ENCODE measurements around the gene RNF25. TPM values are rescaled to one million over a fixed set of nuclear protein-coding genes. Genes with fewer than 3 reads are reported as not detected.

The RNF25 gene
- total RNA-seq, 1 experiment from 2014 or later = 40.7 TPM

DNA sequence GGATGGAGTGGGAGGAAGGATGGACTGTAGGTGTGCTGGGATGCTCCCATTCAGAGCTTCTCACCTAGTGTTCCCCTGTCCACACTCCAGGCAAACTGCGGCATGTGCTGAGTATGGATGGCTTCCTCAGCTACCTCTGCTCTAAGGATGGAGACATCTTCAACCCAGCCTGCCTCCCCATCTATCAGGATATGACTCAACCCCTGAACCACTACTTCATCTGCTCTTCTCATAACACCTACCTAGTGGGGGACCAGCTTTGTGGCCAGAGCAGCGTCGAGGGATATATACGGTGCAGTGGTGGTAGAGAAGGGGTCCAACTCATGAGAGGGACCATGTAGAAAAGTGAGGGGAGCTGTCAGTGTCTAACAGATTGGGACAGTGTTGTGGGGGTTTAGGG lies 43.9 kb downstream of the RNF25 start:
- Histone ChIP-seq H3K4ac (ENCODE audit: low read depth, low read length) (no peak overlapping the region), H4K91ac (ENCODE audit: insufficient read length, low read depth, low read length) (no peak overlapping the region), H3K27me3 (ENCODE audit: insufficient read depth, low read length) (no peaks in the 10 kb centered on the region), H3K23ac (ENCODE audit: insufficient read length, low read depth, low read length) (no peak overlapping the region), H3K14ac (ENCODE audit: insufficient read depth, low read length) (no peak overlapping the region), H3K27ac (ENCODE audit: insufficient read length, low read depth, low read length) (no peak overlapping the region), H3K9me3 (ENCODE audit: control insufficient read depth, low read depth, low read length) (no peaks in the 10 kb centered on the region), H4K20me1 (ENCODE audit: control insufficient read depth, insufficient read depth, insufficient read length) (no peaks in the 10 kb centered on the region), H3K56ac (ENCODE audit: insufficient read length, low read depth, low read length) (no peak overlapping the region), H4K8ac (replicated peaks; ENCODE audit: insufficient read length, low read depth, low read length) (no peak overlapping the region), H2BK12ac (ENCODE audit: insufficient read length, low read depth, low read length) (no peak overlapping the region), H3K9ac (ENCODE audit: extremely low read depth, insufficient read length, low read length) (no peak overlapping the region), H3K23me2 (ENCODE audit: insufficient read length, low read depth, low read length, poor library complexity, severe bottlenecking) (no peaks in the 10 kb centered on the region), H3K79me2 (ENCODE audit: insufficient read depth, low read length) (no peaks in the 10 kb centered on the region), H3K4me2 (ENCODE audit: insufficient read depth, insufficient read length, low read length) (no peak overlapping the region), H3K18ac (ENCODE audit: insufficient read length, low read depth, low read length) (no peak overlapping the region), H2AK5ac (ENCODE audit: insufficient read length, low read length) (no peak overlapping the region), H3T11ph (ENCODE audit: low read length) (no peak overlapping the region), H2BK5ac (ENCODE audit: insufficient read length, low read length) (no peak overlapping the region), H2BK20ac (ENCODE audit: low read depth, low read length, poor library complexity, severe bottlenecking) (no peak overlapping the region), H3K4me1 (ENCODE audit: insufficient read depth, low read length) (no peaks in the 10 kb centered on the region), H3K79me1 (ENCODE audit: insufficient read depth, low read depth, low read length, poor library complexity, severe bottlenecking) (no peaks in the 10 kb centered on the region), H2BK120ac (ENCODE audit: low read depth, low read length, poor library complexity, severe bottlenecking) (no peak overlapping the region), H2BK15ac (ENCODE audit: low read depth, low read length) (no peak overlapping the region), H2AFZ (ENCODE audit: low read length) (no peak overlapping the region), H4K5ac (ENCODE audit: insufficient read length, low read depth, low read length) (no peak overlapping the region)
- Mint-ChIP-seq H3K36me3 (ENCODE audit: insufficient read depth in 1 of 3, low read depth in 3 of 3) (no peaks in the 10 kb centered on the region), H3K4me1 (no peaks in the 10 kb centered on the region), H3K4me3 (no peak overlapping the region), H3K27me3 (ENCODE audit: low read depth) (no peaks in the 10 kb centered on the region; the same call in none of the 2 replicates), H3K27ac (no peak overlapping the region), H3K9me3 (no peaks in the 10 kb centered on the region; a peak in 1 of 5 replicates)
- WGBS (ENCODE audit: extremely low coverage, insufficient read length, low lambda C conversion rate) = no CpG with 5 or more reads among the region's 4 CpGs
- TF ChIP-seq, protein P1, sequence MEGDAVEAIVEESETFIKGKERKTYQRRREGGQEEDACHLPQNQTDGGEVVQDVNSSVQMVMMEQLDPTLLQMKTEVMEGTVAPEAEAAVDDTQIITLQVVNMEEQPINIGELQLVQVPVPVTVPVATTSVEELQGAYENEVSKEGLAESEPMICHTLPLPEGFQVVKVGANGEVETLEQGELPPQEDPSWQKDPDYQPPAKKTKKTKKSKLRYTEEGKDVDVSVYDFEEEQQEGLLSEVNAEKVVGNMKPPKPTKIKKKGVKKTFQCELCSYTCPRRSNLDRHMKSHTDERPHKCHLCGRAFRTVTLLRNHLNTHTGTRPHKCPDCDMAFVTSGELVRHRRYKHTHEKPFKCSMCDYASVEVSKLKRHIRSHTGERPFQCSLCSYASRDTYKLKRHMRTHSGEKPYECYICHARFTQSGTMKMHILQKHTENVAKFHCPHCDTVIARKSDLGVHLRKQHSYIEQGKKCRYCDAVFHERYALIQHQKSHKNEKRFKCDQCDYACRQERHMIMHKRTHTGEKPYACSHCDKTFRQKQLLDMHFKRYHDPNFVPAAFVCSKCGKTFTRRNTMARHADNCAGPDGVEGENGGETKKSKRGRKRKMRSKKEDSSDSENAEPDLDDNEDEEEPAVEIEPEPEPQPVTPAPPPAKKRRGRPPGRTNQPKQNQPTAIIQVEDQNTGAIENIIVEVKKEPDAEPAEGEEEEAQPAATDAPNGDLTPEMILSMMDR (conservative IDR thresholded peaks at IDR 0.05) = no peak
- DNase-seq = no peak

All from H9 (cell line).